Stimulated activated CD4-positive, alpha-beta T cell treated with anti-CD3 and anti-CD28 coated beads, Interleukin-2, amount 100 ng/mL, for 48 hours (primary cell): ENCODE data around the gene LMF1.

Source experiments
- DNase-seq, 2 donors: peaks; one replicate each; pipeline ENCODE4 v3.0.0-alpha.2; 2020

LMF1 gene

DNA sequence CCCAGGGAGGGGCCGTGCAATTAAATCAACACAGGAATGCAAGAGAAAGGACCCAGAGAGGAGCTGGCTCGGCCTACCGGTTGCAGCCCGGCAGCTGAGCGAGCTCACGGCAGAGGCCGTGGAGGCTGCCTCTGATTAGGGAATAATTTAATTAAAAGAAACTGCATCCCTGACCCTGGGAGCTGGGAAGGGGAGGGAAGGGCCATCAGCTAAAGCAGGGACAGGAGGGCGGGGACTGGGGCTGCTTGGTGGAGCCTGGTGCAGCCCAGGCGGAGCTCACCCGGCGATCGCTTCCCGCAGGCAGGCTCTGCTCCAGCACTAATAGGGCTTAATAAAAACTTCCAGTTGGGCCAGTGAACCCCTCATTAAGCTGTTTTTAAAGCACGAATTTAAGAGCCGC is 43.4 kb downstream of the LMF1 start:
- no peak for DNase-seq

DNA sequence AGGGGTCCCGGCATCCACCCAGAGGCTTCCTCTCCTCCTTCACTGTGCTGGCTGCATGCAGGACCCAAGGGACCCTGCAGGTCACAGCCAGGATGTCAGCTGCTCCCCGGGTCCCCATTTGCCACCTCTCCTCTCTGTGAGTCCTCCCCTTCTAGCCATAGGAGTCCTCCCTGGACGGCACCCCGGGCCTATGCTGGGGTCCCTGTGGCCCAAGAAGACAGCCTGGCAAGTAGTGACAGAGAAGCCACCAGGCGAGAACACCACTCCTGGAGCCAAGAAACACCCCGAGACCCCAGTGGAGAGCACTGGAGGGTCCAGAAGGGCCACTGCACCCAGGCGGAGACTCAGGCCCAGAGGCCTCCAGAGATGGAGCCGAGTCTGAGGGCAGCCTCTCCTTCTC is 44.1 kb downstream of the LMF1 start:
- DNase-seq, result no peak

- DNase-seq, result no peak
Measured at GRCh38 chr16:924806-925205, 46.0 kb downstream of the LMF1 start.

DNA sequence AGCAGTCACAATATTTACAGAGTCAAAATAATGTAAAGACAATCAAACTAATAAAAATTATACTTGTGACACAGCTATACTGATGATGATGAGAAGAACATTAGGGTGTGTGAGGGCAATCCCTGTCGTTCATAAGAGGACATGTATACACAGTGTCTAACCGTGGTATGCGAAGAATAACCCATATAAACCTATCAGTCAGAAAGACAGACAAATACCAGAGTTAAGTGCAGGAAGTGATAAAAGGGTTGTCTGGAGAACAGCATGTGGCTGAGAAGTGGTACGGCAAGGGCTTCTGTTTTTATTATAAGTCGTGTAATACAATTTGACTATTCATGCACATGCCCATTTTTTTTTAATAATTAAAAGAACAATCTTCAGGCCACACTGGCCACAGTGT is 46.7 kb downstream of the LMF1 start:
- DNase-seq, result no peak

- DNase-seq, result no peak
Measured at GRCh38 chr16:923184-923583, 47.6 kb downstream of the LMF1 start.

DNA sequence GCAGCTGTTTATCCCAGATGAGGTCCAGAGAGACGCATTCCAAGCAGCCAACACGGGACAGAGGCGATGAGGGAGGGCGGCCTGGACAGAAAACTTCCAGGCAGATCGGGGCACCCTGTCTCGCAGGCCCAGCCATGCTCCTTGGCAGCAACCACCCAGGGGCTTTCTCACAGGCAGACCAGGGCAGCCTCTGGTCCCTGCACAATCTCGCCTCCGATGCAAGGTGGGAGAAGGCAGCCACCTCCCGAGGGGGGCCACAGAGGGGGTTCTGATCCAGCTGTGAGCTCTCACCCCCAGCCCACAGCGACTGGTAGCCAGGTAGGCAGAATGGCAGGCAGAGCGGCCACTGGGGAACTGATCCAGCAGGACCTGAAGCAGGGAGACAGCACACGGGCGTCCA is 48.7 kb downstream of the LMF1 start:
- DNase-seq, result no peak

DNA sequence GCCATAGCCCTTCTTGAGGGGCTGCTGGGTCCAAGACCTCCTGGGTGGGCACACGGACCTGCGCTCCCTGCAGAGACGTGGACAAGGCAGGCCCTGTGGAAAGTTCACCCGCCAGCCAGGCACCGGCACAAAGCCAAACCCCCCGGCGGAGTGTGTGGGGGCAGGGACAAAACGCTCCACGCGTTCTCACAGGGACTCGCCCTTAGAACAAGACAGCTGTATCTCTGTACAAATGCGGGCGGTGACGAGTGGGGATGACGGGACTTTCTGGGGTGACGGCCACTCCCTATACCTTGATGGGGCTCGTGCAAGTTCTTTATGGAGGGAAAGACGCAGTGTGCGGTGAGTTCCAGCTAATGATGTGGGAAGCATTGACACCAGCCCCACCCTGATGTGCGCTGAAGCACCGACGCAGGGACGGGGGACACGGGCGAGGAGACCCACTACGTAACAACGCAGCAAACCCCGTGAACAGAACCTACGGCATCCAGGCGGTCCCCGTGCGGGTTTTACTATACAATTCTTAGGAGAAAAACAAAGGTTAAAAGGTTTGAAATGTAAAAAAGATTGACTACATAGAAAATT is 49.4 kb downstream of the LMF1 start:
- DNase-seq, result no peak

DNA sequence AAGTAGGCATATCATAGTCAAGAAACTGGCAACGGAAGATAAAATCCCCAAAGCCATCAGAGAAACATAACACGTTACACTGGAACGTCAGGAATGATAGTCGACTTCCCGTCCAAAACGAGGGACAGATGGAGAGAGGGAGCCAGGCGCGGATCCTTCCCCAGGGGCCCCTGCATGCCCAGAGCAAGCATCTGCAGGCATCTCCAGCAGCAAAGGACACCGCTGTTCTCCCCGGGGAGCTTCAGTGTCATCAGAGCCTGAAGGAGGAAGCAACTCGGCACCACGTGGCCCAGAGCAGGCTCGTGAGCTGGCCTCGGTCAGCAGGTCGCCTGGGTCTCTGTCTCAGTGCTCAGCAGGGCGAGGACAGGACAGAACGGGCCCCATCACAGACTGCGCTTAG is 50.1 kb downstream of the LMF1 start:
- no peak for DNase-seq

DNA sequence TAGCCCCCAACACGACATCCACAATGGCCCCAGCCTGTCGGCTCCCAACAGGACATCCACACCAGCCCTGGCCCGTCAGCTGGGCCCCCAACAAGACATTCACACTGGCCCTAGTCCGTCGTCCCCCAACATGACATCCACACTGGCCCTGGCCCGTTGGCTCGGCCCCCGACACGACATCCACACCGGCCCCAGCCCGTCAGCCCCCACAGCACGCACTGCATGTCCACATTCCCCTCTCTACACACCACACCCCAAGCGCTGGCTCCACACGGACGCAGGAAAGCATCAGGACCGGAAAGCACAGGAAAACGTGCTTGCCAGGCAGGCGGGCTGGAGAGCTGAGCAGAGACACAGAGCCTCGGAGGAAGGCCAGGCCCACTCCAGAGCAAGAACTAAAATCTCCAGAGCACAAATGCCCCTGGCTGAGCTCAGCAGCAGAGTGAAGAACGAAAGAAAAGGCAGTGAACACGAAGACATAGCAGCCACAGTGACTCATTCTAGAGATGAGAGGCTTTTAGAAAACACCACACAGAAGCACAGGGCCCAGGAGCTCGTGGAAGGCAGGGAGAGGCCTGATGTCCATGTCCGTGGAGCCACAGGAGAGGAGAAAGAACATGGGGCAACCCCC is 50.6 kb downstream of the LMF1 start:
- DNase-seq, result no peak

GRCh38 chr16:919658-920050 is 51.1 kb downstream of the LMF1 start:
- no peak for DNase-seq

- DNase-seq, result no peak
Measured at GRCh38 chr16:918741-919657, 51.8 kb downstream of the LMF1 start.

DNA sequence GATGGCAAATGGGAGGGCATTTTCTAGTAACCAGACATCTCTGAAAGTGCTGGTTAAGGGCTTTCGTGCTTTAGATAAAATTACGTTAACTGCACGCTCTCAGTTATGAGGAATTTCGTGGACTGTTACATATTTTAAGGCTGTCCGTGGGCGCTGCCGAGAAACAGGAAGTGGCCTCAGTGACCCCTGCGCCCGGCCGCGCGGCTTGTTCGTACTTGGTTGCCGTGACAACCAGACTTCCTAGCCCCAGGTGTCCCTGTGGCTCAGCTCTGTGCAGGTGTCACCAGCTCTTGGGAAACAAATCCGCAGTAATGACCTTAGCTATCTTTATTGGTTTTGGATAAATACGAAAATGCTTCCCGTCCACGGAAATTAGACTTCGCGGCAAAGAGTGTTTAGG is 52.7 kb downstream of the LMF1 start:
- no peak for DNase-seq

- DNase-seq, result no peak
Measured at GRCh38 chr16:917591-918061, 53.2 kb downstream of the LMF1 start.

- DNase-seq, result no peak
Measured at GRCh38 chr16:916035-916799, 54.6 kb downstream of the LMF1 start.

GRCh38 chr16:915546-915945 is 55.2 kb downstream of the LMF1 start:
- no peak for DNase-seq

- no peak for DNase-seq
Measured at GRCh38 chr16:914440-914839, 56.3 kb downstream of the LMF1 start.

GRCh38 chr16:913817-914439 is 56.9 kb downstream of the LMF1 start:
- no peak for DNase-seq

- no peak for DNase-seq
Measured at GRCh38 chr16:912684-913613, 57.8 kb downstream of the LMF1 start.

GRCh38 chr16:912322-912683 is 58.5 kb downstream of the LMF1 start:
- DNase-seq, result no peak

DNA sequence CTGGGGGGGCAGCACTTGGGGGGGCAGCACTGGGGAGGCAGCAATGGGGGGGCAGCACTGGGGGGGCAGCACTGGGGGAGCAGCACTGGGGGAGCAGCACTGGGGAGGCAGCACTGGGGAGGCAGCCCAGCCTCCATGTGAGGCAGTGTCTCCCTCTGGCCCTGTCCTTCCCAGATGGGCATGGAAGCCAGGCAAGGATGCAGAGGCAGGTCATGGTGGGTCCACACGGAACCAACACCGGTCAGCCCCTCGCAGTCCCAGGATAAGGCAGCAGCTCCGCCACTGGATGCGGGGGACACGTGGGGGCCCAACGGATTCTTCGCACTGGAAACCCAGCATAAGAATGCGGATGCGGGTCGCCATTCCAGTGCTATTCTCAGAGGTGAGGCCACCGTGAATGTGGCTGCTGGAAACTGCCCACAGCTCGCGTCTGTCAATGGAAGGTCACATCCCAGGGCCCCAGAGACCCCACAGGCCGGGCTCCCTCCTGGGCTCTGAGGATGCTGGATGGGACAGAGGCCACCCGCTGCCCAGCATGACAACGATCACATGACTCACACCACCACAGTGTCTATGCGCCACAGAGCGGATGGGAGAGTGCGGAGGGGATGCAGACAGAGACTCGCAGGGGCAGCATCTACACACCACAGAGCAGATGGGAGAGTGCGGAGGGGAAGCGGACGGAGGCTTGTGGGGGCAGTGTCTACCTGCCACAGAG is 59.0 kb downstream of the LMF1 start:
- DNase-seq, result no peak

GRCh38 chr16:911101-911500 is 59.7 kb downstream of the LMF1 start:
- DNase-seq, result no peak
